K562 (cell line): ENCODE measurements around the gene PIEZO2. TPM values are rescaled to one million over a fixed set of nuclear protein-coding genes. Genes with fewer than 3 reads are reported as not detected.

Experiments
- ATAC-seq: fragments of 200-7000 bp; cut with Tn5 transposase; 3 replicates; pipeline ENCODE4 v1.9.1; 2020; ENCODE audit warnings: moderate library complexity
- BruUV-seq: library from RNA; stranded (reverse); fragments of 400-500 nt; replicated peaks from 2 replicates; lab custom pipeline; 2021; lab: Mats Ljungman, UMichigan
- CTCF ChIA-PET: fragments of 300-600 bp; formaldehyde crosslinking; extraction: SDS; loops from one replicate; lab custom pipeline; 2021; ENCODE audit warnings: low intra/inter-chr PET ratio; lab: Yijun Ruan, JAX
- POLR2A ChIA-PET: fragments of 300-600, 350-650 bp; sonication (Branson Sonifier 250); formaldehyde crosslinking; extraction: SDS; loops from one replicate; lab custom pipeline; 2021; ENCODE audit warnings: antibody characterized with exemption, inconsistent platforms; lab: Yijun Ruan, JAX
- DNase-seq, 4 experiments: peaks; one replicate each; pipeline versions ENCODE4 v3.0.0 to v3.0.0-alpha.2; 2011 to 2018; ENCODE audit warnings: low spot score in 3 of 4, mixed read lengths in 3 of 4; ENCODE audit errors: extremely low read depth in 1 of 4
- FAIRE-seq: peaks from 2 replicates; lab custom pipeline; 2011; peaks lifted over from hg19 to GRCh38; lab: Jason Lieb, UNC
- H2AFZ ChIP-seq: 2 replicates; pipeline ENCODE4 v1.6.0; 2011; ENCODE audit warnings: low read depth, low read length, control low read depth, inconsistent platforms
- H3K27ac ChIP-seq: fragments of 200-600 bp; 3 replicates; pipeline ENCODE4 v1.8.0; 2011; ENCODE audit warnings: low read depth, mild to moderate bottlenecking, control low read depth, inconsistent platforms, low read length, moderate library complexity, mixed read lengths; ENCODE audit errors: extremely low read depth
- H3K27me3 ChIP-seq, 2 experiments: fragments of 300-600 bp in 1 of 2; 2 replicates in 1 of 2; 3 replicates in 1 of 2; pipeline versions ENCODE4 v1.6.0 to v1.8.0; 2011; ENCODE audit warnings: inconsistent platforms in 2 of 2, low read length in 2 of 2, mild to moderate bottlenecking in 1 of 2, mixed read lengths in 1 of 2, moderate library complexity in 1 of 2; ENCODE audit not compliant: control insufficient read depth in 2 of 2, insufficient read depth in 2 of 2
- H3K36me3 ChIP-seq: fragments of 300-600 bp; 3 replicates; pipeline ENCODE4 v1.8.0; 2011; ENCODE audit warnings: mild to moderate bottlenecking, low read length, inconsistent platforms; ENCODE audit not compliant: control insufficient read depth, insufficient read depth
- H3K4me1 ChIP-seq, 2 experiments: fragments of 200-600 bp in 1 of 2; replicated peaks in 1 of 2; 2 replicates in 1 of 2; 3 replicates in 1 of 2; pipeline versions ENCODE4 v1.5.1 to v1.8.0; 2011; ENCODE audit warnings: inconsistent platforms in 2 of 2, low read length in 2 of 2, mild to moderate bottlenecking in 1 of 2, mixed read lengths in 1 of 2, moderate library complexity in 1 of 2; ENCODE audit not compliant: control insufficient read depth in 2 of 2, insufficient read depth in 2 of 2
- H3K4me2 ChIP-seq: 2 replicates; pipeline ENCODE4 v1.6.1; 2011; ENCODE audit warnings: low read length, control low read depth, inconsistent platforms, mixed read lengths; ENCODE audit not compliant: insufficient read depth
- H3K4me3 ChIP-seq: fragments of 200-600 bp; sonication (generic), shearing (Covaris generic); 2 replicates; pipeline ENCODE4 v1.5.1; 2016; ENCODE audit warnings: control low read depth, inconsistent platforms
- H3K79me2 ChIP-seq: fragments of 200-600 bp; 3 replicates; pipeline ENCODE4 v1.8.0; 2011; ENCODE audit warnings: low read length, inconsistent platforms; ENCODE audit not compliant: control insufficient read depth, insufficient read depth
- H3K9ac ChIP-seq, 2 experiments: 2 replicates each; pipeline versions ENCODE4 v1.6.0 to v1.6.1; 2011; ENCODE audit warnings: low read depth in 2 of 2, low read length in 2 of 2, control low read depth in 1 of 2, inconsistent platforms in 1 of 2, mild to moderate bottlenecking in 1 of 2, mixed read lengths in 1 of 2; ENCODE audit not compliant: insufficient read depth in 1 of 2
- H3K9me1 ChIP-seq: one replicate; pipeline ENCODE4 v1.6.0; 2011; ENCODE audit warnings: inconsistent platforms, mild to moderate bottlenecking, low read length, moderate library complexity; ENCODE audit not compliant: control insufficient read depth, insufficient read depth
- H3K9me3 ChIP-seq: replicated peaks from 2 replicates; pipeline ENCODE4 v1.5.1; 2011; ENCODE audit warnings: low read depth, low read length, inconsistent platforms; ENCODE audit not compliant: control insufficient read depth, insufficient read depth
- H4K20me1 ChIP-seq: replicated peaks from 2 replicates; pipeline ENCODE4 v1.6.1; 2011; ENCODE audit warnings: low read length, inconsistent platforms, mixed read lengths; ENCODE audit not compliant: control insufficient read depth, insufficient read depth
- C11orf30 ChIP-seq: fragments of 450-650 bp; IDR thresholded peaks from 2 replicates; pipeline ENCODE4 v1.6.1; 2016; ENCODE audit warnings: low read depth, mild to moderate bottlenecking
- CBX3 ChIP-seq, 2 experiments: IDR thresholded peaks; 1 replicate in 1 of 2; 2 replicates in 1 of 2; pipeline ENCODE4 v1.6.1; 2012; ENCODE audit warnings: inconsistent platforms in 2 of 2, low read length in 2 of 2, borderline replicate concordance in 1 of 2, control low read depth in 1 of 2
- ETV6 ChIP-seq, 3 experiments: fragments of 150-350 bp in 1 of 3; sonication (generic) in 1 of 3; formaldehyde crosslinking in 1 of 3; IDR thresholded peaks; 2 replicates each; pipeline versions ENCODE4 v1.6.1 to v1.8.0; 2014 to 2022; ENCODE audit warnings: borderline replicate concordance in 2 of 3, low read depth in 2 of 3, antibody characterized with exemption in 1 of 3, low read length in 1 of 3, mild to moderate bottlenecking in 1 of 3, missing genetic modification reagents in 1 of 3
- FUS ChIP-seq: fragments of 200-400 bp; formaldehyde crosslinking; optimal IDR thresholded peaks from 2 replicates; pipeline ENCODE3; 2017; ENCODE audit warnings: low read depth, low read length
- HMGN3 ChIP-seq: IDR thresholded peaks from 2 replicates; pipeline ENCODE4 v1.6.1; 2011; ENCODE audit warnings: borderline replicate concordance, low read depth, mild to moderate bottlenecking, mixed read lengths, low read length; ENCODE audit not compliant: insufficient read length; ENCODE audit errors: extremely low read depth
- NCOA1 ChIP-seq: fragments of 450-650 bp; IDR thresholded peaks from 2 replicates; pipeline ENCODE4 v1.6.1; 2016; ENCODE audit warnings: low read depth
- NFATC3 ChIP-seq: fragments of 450-650 bp; IDR thresholded peaks from 2 replicates; pipeline ENCODE4 v1.6.1; 2017; ENCODE audit warnings: mild to moderate bottlenecking
- POLR3G ChIP-seq: IDR thresholded peaks from 2 replicates; pipeline ENCODE4 v1.6.1; 2011; ENCODE audit not compliant: insufficient read length, insufficient replicate concordance; ENCODE audit errors: extremely low read depth
- RAD21 ChIP-seq, 2 experiments: fragments of 250-450 bp in 1 of 2; fragments of 450-650 bp in 1 of 2; sonication (Bioruptor Pico) in 1 of 2; formaldehyde crosslinking in 1 of 2; IDR thresholded peaks in 1 of 2; conservative IDR thresholded peaks in 1 of 2; 2 replicates each; pipeline versions ENCODE4 v1.4.0 to v1.8.0; 2020 to 2022; ENCODE audit warnings: mild to moderate bottlenecking in 2 of 2, moderate library complexity in 1 of 2
- SRF ChIP-seq, 2 experiments: fragments of 250-450, 450-650 bp in 1 of 2; sonication (Bioruptor Pico) in 1 of 2; sonication (generic) in 1 of 2; formaldehyde crosslinking; IDR thresholded peaks; 2 replicates each; pipeline versions ENCODE4 v1.5.0 to v1.5.1; 2020 to 2022; ENCODE audit warnings: mild to moderate bottlenecking in 1 of 2, missing genetic modification reagents in 1 of 2
- SRSF7 ChIP-seq: fragments of 200-400 bp; formaldehyde crosslinking; optimal IDR thresholded peaks from 2 replicates; pipeline ENCODE3; 2017; ENCODE audit warnings: mild to moderate bottlenecking, low read depth, low read length
- SUPT5H ChIP-seq: fragments of 450-650 bp; IDR thresholded peaks from 2 replicates; pipeline ENCODE4 v1.6.1; 2016
- TBP ChIP-seq: optimal IDR thresholded peaks from 2 replicates; pipeline ENCODE3; 2011; ENCODE audit warnings: low read depth, low read length, improper control_type of control experiment
- ZBTB1 ChIP-seq: sonication (generic); formaldehyde crosslinking; IDR thresholded peaks from 2 replicates; pipeline ENCODE4 v1.8.1; 2023; ENCODE audit warnings: missing genetic modification reagents, low read depth, mild to moderate bottlenecking, borderline replicate concordance
- ZNF197 ChIP-seq: fragments of 200-800 bp; sonication (Bioruptor generic); IDR thresholded peaks from 2 replicates; pipeline ENCODE4 v1.6.1; 2016; ENCODE audit warnings: low read depth, missing genetic modification characterization, missing compliant biosample characterization
- ZNF316 ChIP-seq: fragments of 450-650 bp; IDR thresholded peaks from 2 replicates; pipeline ENCODE4 v1.6.1; 2016
- ZNF354B ChIP-seq: fragments of 250-450 bp; sonication (Bioruptor Pico); IDR thresholded peaks from 2 replicates; pipeline ENCODE4 v1.4.0; 2020
- WGBS: fragments of 100-300 bp; shearing (Covaris generic); methylation state at CpG from one replicate; pipeline ENCODE4 v1.1.6; 2016; ENCODE audit warnings: low coverage, mixed read lengths; ENCODE audit not compliant: insufficient coverage; ENCODE audit errors: missing lambda C conversion rate; 5-methylcytosine and 5-hydroxymethylcytosine counted together
- in situ Hi-C: fragments of 300-500 bp; cut with MboI; formaldehyde crosslinking; loops from 4 replicates; pipeline ENCODE4 v1.15.0; 2018; ENCODE audit warnings: inconsistent platforms, mixed read lengths
- intact Hi-C: fragments of 100-400 bp; cut with micrococcal nuclease; formaldehyde crosslinking; loops from 2 replicates; pipeline ENCODE4 v1.14.2; 2022
- polyA plus RNA-seq, 8 experiments: library from polyadenylated mRNA; depleted of rRNA in 4 of 8; stranded (reverse) in 5 of 8; unstranded in 3 of 8; fragments of >200 nt; fragmentation: Nextera tagmentation in 2 of 8; fragmentation: Illumina TruSeq in 1 of 8; extraction: Ambion mirVana in 2 of 8; extraction: Trizol in 1 of 8; gene quantifications; 2 replicates each; pipeline versions ENCODE4 v1.2.1 to v1.2.3, GENCODE V29; 2011 to 2014; ENCODE audit warnings: inconsistent platforms in 1 of 8, missing spikeins in 1 of 8
- total RNA-seq, 7 experiments: library from RNA; depleted of rRNA in 6 of 7; stranded (reverse); fragments of >200 nt in 6 of 7; fragmentation: Illumina TruSeq in 2 of 7; extraction: Trizol in 2 of 7; gene quantifications; 2 replicates each; pipeline versions ENCODE4 v1.2.1 to v1.2.3, GENCODE V29; 2011 to 2021; ENCODE audit warnings: low replicate concordance in 1 of 7

Gene PIEZO2
- total and polyA plus RNA-seq, 9 of the 15 experiments (the other 6 are each of a cell fraction or from before 2014, with no cell fraction given) = 0.54 to 4.1 (median 2.0) TPM

- no peak for TF ChIP-seq FUS
- no peak for TF ChIP-seq SRSF7
- no peak for TF ChIP-seq SUPT5H
- no peak for TF ChIP-seq SRF (CRISPR knock-in tag; IDR thresholded peaks at IDR 0.05)
- no peak for TF ChIP-seq ZNF197 (CRISPR knock-in tag)
- peak; percentile 26 to 70; a peak in 3 of 4 replicates for TF ChIP-seq RAD21 (CRISPR knock-in tag; conservative IDR thresholded peaks at IDR 0.05 in 1 of 2, IDR thresholded peaks at IDR 0.05 in 1 of 2)
- TF ChIP-seq, all 486 proteins: peak for 7
Observed at GRCh38 chr18:11154368-11154989, 5.1 kb upstream of the PIEZO2 start (continued).

GRCh38 chr18:11153097-11153496 lies 3.7 kb upstream of the PIEZO2 start:
- Histone ChIP-seq H3K4me2 (no peak overlapping the region), H3K9ac (no peak overlapping the region), H3K79me2 (no peaks in the 10 kb centered on the region), H3K4me3 (no peak overlapping the region), H3K9me1 (no peaks in the 10 kb centered on the region), H3K27me3 (peaks cover 0 to 23% of the 10 kb centered on the region in 2 experiments; a peak in 3 of 5 replicates), H3K36me3 (no peaks in the 10 kb centered on the region), H3K4me1 (peaks cover 0 to 4% of the 10 kb centered on the region in 2 experiments; a peak in 1 of 5 replicates), H3K9me3 (no peaks in the 10 kb centered on the region), H4K20me1 (no peaks in the 10 kb centered on the region), H3K27ac (no peak overlapping the region), H2AFZ (no peak overlapping the region)
- no TSS peak for BruUV-seq
- ATAC-seq (no peak), FAIRE-seq (no peak), DNase-seq (no peak)
- 0% methylated on average over 2 of the region's 2 CpGs for WGBS
- in situ Hi-C loops (no loop called here), intact Hi-C loops (loop anchor here (5.0 kb wide), 1 partner anchor 366 kb away; no protein-coding TSS in a partner anchor)
- CTCF ChIA-PET = interaction anchor here (0.7 kb wide), 1 partner anchor 156 kb away, joined by 5 read pairs; no protein-coding TSS in a partner anchor
- POLR2A ChIA-PET = interaction anchor here (0.9 kb wide), 1 partner anchor 9 kb away, joined by 3 read pairs; no protein-coding TSS in a partner anchor
- TF ChIP-seq NCOA1 (no peak), ZNF316 (peak; percentile 63), ZBTB1 (no peak), NFATC3 (no peak), ETV6 (IDR thresholded peaks at IDR 0.05; ENCODE audit: borderline replicate concordance in 1 of 2, low read depth in 2 of 2, low read length in 1 of 2) (no peak), ETV6 (CRISPR knock-in tag; IDR thresholded peaks at IDR 0.05; ENCODE audit: borderline replicate concordance) (no peak), C11orf30 (peak; percentile 27; the same call in 1 of the 2 replicates), POLR3G (no peak), TBP (no peak), HMGN3 (no peak), CBX3 (IDR thresholded peaks at IDR 0.05; ENCODE audit: borderline replicate concordance in 1 of 2, low read length in 2 of 2) (no peak), ZNF354B (CRISPR knock-in tag) (no peak)
